A549 (cell line): ENCODE data around the gene C6orf163. TPM values are rescaled to one million over a fixed set of nuclear protein-coding genes. Genes with fewer than 3 reads are reported as not detected.

Experiments used
- ATAC-seq, 2 experiments: fragments of 200-7000 bp in 1 of 2; fragments of >200 bp in 1 of 2; cut with Nextera tagmentation in 1 of 2; cut with Tn5 transposase in 1 of 2; 3 replicates each; pipeline versions ENCODE4 v1.8.0 to v1.9.1; 2018 to 2020; ENCODE audit warnings: mild to moderate bottlenecking in 1 of 2, moderate library complexity in 1 of 2
- CTCF ChIA-PET: fragments of 300-600 bp; sonication (Branson Sonifier 250); formaldehyde crosslinking; extraction: SDS; loops from one replicate; lab custom pipeline; 2021; ENCODE audit warnings: antibody characterized with exemption, inconsistent platforms; lab: Yijun Ruan, JAX
- POLR2A ChIA-PET: fragments of 350-600 bp; formaldehyde crosslinking; extraction: SDS; loops from one replicate; lab custom pipeline; 2021; ENCODE audit warnings: antibody characterized with exemption, inconsistent platforms; lab: Yijun Ruan, JAX
- DNase-seq, 2 experiments: peaks; one replicate each; pipeline versions ENCODE4 v3.0.0 to v3.0.0-alpha.2; 2011 to 2016; ENCODE audit warnings: low read depth in 1 of 2, low spot score in 1 of 2
- FAIRE-seq: peaks from 2 replicates; lab custom pipeline; 2011; peaks lifted over from hg19 to GRCh38; lab: Jason Lieb, UNC
- H3K27ac ChIP-seq, 2 experiments: fragments of >200 bp; sonication (Bioruptor Twin); formaldehyde crosslinking; 3 replicates each; pipeline ENCODE4 v1.5.1; 2016 to 2017
- H3K4me1 ChIP-seq: fragments of >200 bp; sonication (Bioruptor Twin); formaldehyde crosslinking; 3 replicates; pipeline ENCODE4 v1.6.1; 2016
- H3K4me2 ChIP-seq: fragments of >200 bp; sonication (Bioruptor Twin); formaldehyde crosslinking; 3 replicates; pipeline ENCODE4 v1.6.1; 2016
- H3K4me3 ChIP-seq: fragments of >200 bp; sonication (Bioruptor Twin); formaldehyde crosslinking; 3 replicates; pipeline ENCODE4 v1.5.1; 2016
- H3K9me3 ChIP-seq: fragments of >200 bp; sonication (Bioruptor Twin); formaldehyde crosslinking; 3 replicates; pipeline ENCODE4 v1.6.1; 2016
- ATOH8 ChIP-seq: fragments of 250-450 bp; sonication (Bioruptor Pico); IDR thresholded peaks from 2 replicates; pipeline ENCODE4 v1.5.0; 2020; ENCODE audit warnings: low read depth, mild to moderate bottlenecking, moderate library complexity
- BHLHE40 ChIP-seq: IDR thresholded peaks from 2 replicates; pipeline ENCODE4 v1.6.1; 2012; ENCODE audit warnings: low read depth, low read length, inconsistent platforms
- CHD2 ChIP-seq: fragments of 150-350 bp; IDR thresholded peaks from 2 replicates; pipeline ENCODE4 v1.6.1; 2014; ENCODE audit warnings: low read length; ENCODE audit not compliant: partially characterized antibody
- E2F6 ChIP-seq: IDR thresholded peaks from 2 replicates; pipeline ENCODE4 v1.6.1; 2012; ENCODE audit warnings: low read depth, borderline replicate concordance
- EHMT2 ChIP-seq: fragments of 200-600 bp; sonication (generic); IDR thresholded peaks from 2 replicates; pipeline ENCODE4 v1.6.1; 2016; ENCODE audit warnings: antibody characterized with exemption, low read depth, mild to moderate bottlenecking, moderate library complexity
- ELK1 ChIP-seq: fragments of 150-350 bp; IDR thresholded peaks from 2 replicates; pipeline ENCODE4 v1.6.1; 2014; ENCODE audit warnings: low read depth, mild to moderate bottlenecking, low read length
- HMGXB4 ChIP-seq: fragments of 250-450 bp; sonication (Bioruptor Pico); IDR thresholded peaks from 2 replicates; pipeline ENCODE4 v1.5.0; 2021; ENCODE audit warnings: mild to moderate bottlenecking, moderate library complexity, borderline replicate concordance
- JUNB ChIP-seq: fragments of >200 bp; sonication (Bioruptor Twin); formaldehyde crosslinking; IDR thresholded peaks from 2 replicates; pipeline ENCODE4 v1.6.1; 2016
- KDM5A ChIP-seq: fragments of 200-600 bp; sonication (generic); IDR thresholded peaks from 2 replicates; pipeline ENCODE4 v1.6.1; 2016; ENCODE audit warnings: antibody characterized with exemption, mild to moderate bottlenecking
- MAFK ChIP-seq: fragments of 450-650 bp; IDR thresholded peaks from 2 replicates; pipeline ENCODE4 v1.6.1; 2014; ENCODE audit not compliant: partially characterized antibody
- MAZ ChIP-seq: fragments of 150-350 bp; IDR thresholded peaks from 2 replicates; pipeline ENCODE4 v1.6.1; 2014; ENCODE audit warnings: antibody characterized with exemption, low read depth, low read length, borderline replicate concordance
- NR3C1 ChIP-seq: fragments of >200 bp; sonication (Bioruptor Twin); formaldehyde crosslinking; IDR thresholded peaks from 3 replicates; pipeline ENCODE4 v1.6.1; 2017
- POLR2A ChIP-seq: IDR thresholded peaks from 2 replicates; pipeline ENCODE4 v1.6.1; 2012; ENCODE audit warnings: mild to moderate bottlenecking, low read length
- ZC3H11A ChIP-seq: fragments of 450-650 bp; IDR thresholded peaks from 2 replicates; pipeline ENCODE4 v1.6.1; 2014; ENCODE audit warnings: antibody characterized with exemption, mild to moderate bottlenecking
- ZNF302 ChIP-seq: fragments of 250-450 bp; sonication (Bioruptor Pico); IDR thresholded peaks from 2 replicates; pipeline ENCODE4 v1.9.0; 2021; ENCODE audit warnings: inconsistent platforms, mild to moderate bottlenecking, moderate library complexity
- ZSCAN20 ChIP-seq: fragments of 250-450 bp; sonication (Bioruptor Pico); IDR thresholded peaks from 2 replicates; pipeline ENCODE4 v1.8.0; 2022; ENCODE audit warnings: mild to moderate bottlenecking, moderate library complexity
- WGBS: methylation state at CpG from one replicate; pipeline ENCODE4 v1.1.6; 2017; ENCODE audit errors: missing lambda C conversion rate; 5-methylcytosine and 5-hydroxymethylcytosine counted together
- polyA plus RNA-seq, 4 experiments: library from polyadenylated mRNA; depleted of rRNA in 3 of 4; stranded (reverse); fragments of >200 nt; fragmentation: RNase III in 1 of 4; extraction: RNeasy Plus Mini Kit Qiagen cat#74134 plus additional on column Dnase treatment in 1 of 4; gene quantifications; 2 replicates in 3 of 4; 3 replicates in 1 of 4; pipeline ENCODE4 v1.2.3, GENCODE V29; 2011 to 2017

Gene C6orf163
- polyA plus RNA-seq, 2 of the 4 experiments (the other 2 are of a cell fraction), result 0.39 to 0.44 TPM

GRCh38 chr6:87375315-87375714 lies 30.7 kb downstream of the C6orf163 start:
- Histone ChIP-seq H3K9me3 (no peaks in the 10 kb centered on the region), H3K27ac (no peak overlapping the region), H3K4me3 (no peak overlapping the region), H3K4me2 (no peak overlapping the region), H3K4me1 (no peaks in the 10 kb centered on the region)
- POLR2A ChIA-PET, result no interaction called here
- no peak for FAIRE-seq
- CTCF ChIA-PET, result interaction anchor here (1.3 kb wide), 1 partner anchor 18 kb away, joined by 4 read pairs; no protein-coding TSS in a partner anchor
- TF ChIP-seq ELK1 (no peak), ZNF302 (CRISPR knock-in tag) (no peak), JUNB (no peak), BHLHE40 (no peak), MAZ (no peak), CHD2 (no peak), E2F6 (no peak), ATOH8 (CRISPR knock-in tag) (no peak), HMGXB4 (CRISPR knock-in tag) (no peak)
- WGBS, result 70% methylated on average over 2 of the region's 2 CpGs
- ATAC-seq, result no peak
- no peak for DNase-seq

GRCh38 chr6:87376643-87377042 lies 32.0 kb downstream of the C6orf163 start:
- ChIA-PET POLR2A (no interaction called here), CTCF (interaction anchor here (0.9 to 1.7 kb wide), 3 partner anchors 8 to 17 kb away, joined by 3 to 5 read pairs (median 3); no protein-coding TSS in a partner anchor)
- TF ChIP-seq EHMT2 (no peak), ATOH8 (CRISPR knock-in tag) (no peak), KDM5A (no peak), POLR2A (no peak), NR3C1 (no peak), MAFK (no peak)
- ATAC-seq (no peak), DNase-seq (no peak), FAIRE-seq (no peak)
- Histone ChIP-seq H3K4me3 (no peak overlapping the region), H3K4me2 (no peak overlapping the region), H3K9me3 (no peaks in the 10 kb centered on the region), H3K27ac (no peak overlapping the region), H3K4me1 (no peaks in the 10 kb centered on the region)
- 75% methylated on average over 2 of the region's 2 CpGs for WGBS

GRCh38 chr6:87378947-87379346 lies 34.3 kb downstream of the C6orf163 start:
- no peak for TF ChIP-seq ZC3H11A
- TF ChIP-seq CHD2, result no peak
- no peak for TF ChIP-seq ZSCAN20 (CRISPR knock-in tag)
- TF ChIP-seq ELK1, result no peak
- no peak for TF ChIP-seq ATOH8 (CRISPR knock-in tag)
- TF ChIP-seq, all 56 proteins: peak for 0

More at GRCh38 chr6:87378947-87379346, 34.3 kb downstream of the C6orf163 start:
- DNase-seq (no peak), ATAC-seq (no peak), FAIRE-seq (no peak)
- WGBS, result 76% methylated on average over 4 of the region's 4 CpGs
- Histone ChIP-seq H3K4me3 (no peak overlapping the region), H3K27ac (no peak overlapping the region), H3K4me1 (no peaks in the 10 kb centered on the region), H3K9me3 (no peaks in the 10 kb centered on the region), H3K4me2 (no peak overlapping the region)
- ChIA-PET POLR2A (no interaction called here), CTCF (interaction anchor here (1.3 kb wide), 1 partner anchor 14 kb away, joined by 5 read pairs; no protein-coding TSS in a partner anchor)
